ENCODE results near the gene MAPT. TPM values are rescaled to one million over a fixed set of nuclear protein-coding genes. Genes with fewer than 3 reads are reported as not detected.

The MAPT gene
- total RNA-seq, 1 experiment from 2014 or later, result 37.5 TPM

DNA sequence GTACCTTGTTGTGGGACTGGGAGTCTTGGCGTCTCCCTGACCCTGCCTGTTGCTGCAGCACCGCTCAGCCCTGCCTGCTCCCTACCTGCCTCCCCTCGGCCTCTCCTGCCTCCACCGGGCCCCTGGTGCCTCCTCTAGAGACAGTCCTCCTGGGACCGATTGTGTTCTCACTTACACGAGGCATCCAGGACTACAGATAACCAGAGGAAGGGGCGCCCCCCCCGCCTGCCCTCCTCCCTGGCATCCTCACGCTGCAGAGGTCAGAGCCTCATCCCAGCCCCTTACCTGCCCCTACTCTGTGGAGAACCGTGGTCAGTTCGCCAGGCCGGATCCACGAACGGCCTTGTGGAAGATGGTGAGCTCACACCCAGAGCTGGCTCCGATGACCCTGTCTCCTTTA is 24.8 kb downstream of the MAPT start:
- Histone ChIP-seq H3K4me3 (replicated peaks in 1 of 2; ENCODE audit: low read depth in 1 of 2, low read length in 2 of 2) (no peak overlapping the region), H3K27me3 (ENCODE audit: insufficient read depth, low read length) (no peaks in the 10 kb centered on the region), H3K27ac (ENCODE audit: low read depth, low read length) (no peak overlapping the region), H3K79me2 (ENCODE audit: insufficient read depth, low read length) (no peaks in the 10 kb centered on the region), H3K4me1 (ENCODE audit: control insufficient read depth in 1 of 2, insufficient read depth in 2 of 2, low read length in 2 of 2) (no peaks in the 10 kb centered on the region), H2AFZ (ENCODE audit: low read depth, low read length, poor library complexity, severe bottlenecking) (no peak overlapping the region), H4K20me1 (ENCODE audit: insufficient read depth) (no peaks in the 10 kb centered on the region), H3K36me3 (ENCODE audit: control insufficient read depth in 1 of 2, insufficient read depth in 2 of 2, low read length in 2 of 2) (no peaks in the 10 kb centered on the region), H3K9ac (ENCODE audit: low read length) (no peak overlapping the region), H3K9me2 (ENCODE audit: insufficient read depth) (no peaks in the 10 kb centered on the region), H3K9me3 (ENCODE audit: control insufficient read depth in 1 of 2, insufficient read depth in 1 of 2, low read depth in 1 of 2, low read length in 2 of 2) (no peaks in the 10 kb centered on the region), H3K4me2 (ENCODE audit: low read length) (no peak overlapping the region)
- ATAC-seq, result no peak
- RAD21 ChIA-PET (ENCODE audit: low non-redundant PET in 1 of 2, low total read pairs in 2 of 2, uncharacterized antibody in 2 of 2, unreplicated experiment in 2 of 2), result no interaction called here
- CTCF ChIA-PET, result no interaction called here
- BruUV-seq (replicated peaks), result no TSS peak
- DNase-seq (ENCODE audit: low read depth, low spot score), result no peak
- intact Hi-C loops (cut with micrococcal nuclease), result no loop called here
- TF ChIP-seq ZNF274 (IDR thresholded peaks at IDR 0.05; ENCODE audit: low read depth, low read length), result no peak
- no peak for TF ChIP-seq CBX3 (IDR thresholded peaks at IDR 0.05; ENCODE audit: low read depth)
- no peak for TF ChIP-seq EZH2 (IDR thresholded peaks at IDR 0.05)
- no peak for TF ChIP-seq EGR1 (IDR thresholded peaks at IDR 0.05; ENCODE audit: low read depth)
- TF ChIP-seq, protein P1, sequence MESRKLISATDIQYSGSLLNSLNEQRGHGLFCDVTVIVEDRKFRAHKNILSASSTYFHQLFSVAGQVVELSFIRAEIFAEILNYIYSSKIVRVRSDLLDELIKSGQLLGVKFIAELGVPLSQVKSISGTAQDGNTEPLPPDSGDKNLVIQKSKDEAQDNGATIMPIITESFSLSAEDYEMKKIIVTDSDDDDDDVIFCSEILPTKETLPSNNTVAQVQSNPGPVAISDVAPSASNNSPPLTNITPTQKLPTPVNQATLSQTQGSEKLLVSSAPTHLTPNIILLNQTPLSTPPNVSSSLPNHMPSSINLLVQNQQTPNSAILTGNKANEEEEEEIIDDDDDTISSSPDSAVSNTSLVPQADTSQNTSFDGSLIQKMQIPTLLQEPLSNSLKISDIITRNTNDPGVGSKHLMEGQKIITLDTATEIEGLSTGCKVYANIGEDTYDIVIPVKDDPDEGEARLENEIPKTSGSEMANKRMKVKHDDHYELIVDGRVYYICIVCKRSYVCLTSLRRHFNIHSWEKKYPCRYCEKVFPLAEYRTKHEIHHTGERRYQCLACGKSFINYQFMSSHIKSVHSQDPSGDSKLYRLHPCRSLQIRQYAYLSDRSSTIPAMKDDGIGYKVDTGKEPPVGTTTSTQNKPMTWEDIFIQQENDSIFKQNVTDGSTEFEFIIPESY (IDR thresholded peaks at IDR 0.05; ENCODE audit: extremely low read depth, insufficient replicate concordance, low read length), result no peak
- TF ChIP-seq FOSL1 (IDR thresholded peaks at IDR 0.05; ENCODE audit: low read depth), result no peak
- TF ChIP-seq YY1 (IDR thresholded peaks at IDR 0.05; ENCODE audit: extremely low read depth, insufficient replicate concordance, low read depth, low read length), result no peak
- no peak for TF ChIP-seq TCF7L2 (IDR thresholded peaks at IDR 0.05; ENCODE audit: borderline replicate concordance, extremely low read depth, insufficient read depth, insufficient read length)
- TF ChIP-seq ZFX (IDR thresholded peaks at IDR 0.05), result no peak
- no peak for TF ChIP-seq RAD21 (IDR thresholded peaks at IDR 0.05; ENCODE audit: low read depth)
- TF ChIP-seq ELF1 (IDR thresholded peaks at IDR 0.05; ENCODE audit: borderline replicate concordance, low read depth), result no peak
- no peak for TF ChIP-seq SIN3A (IDR thresholded peaks at IDR 0.05; ENCODE audit: low read depth)
- TF ChIP-seq, protein P2, sequence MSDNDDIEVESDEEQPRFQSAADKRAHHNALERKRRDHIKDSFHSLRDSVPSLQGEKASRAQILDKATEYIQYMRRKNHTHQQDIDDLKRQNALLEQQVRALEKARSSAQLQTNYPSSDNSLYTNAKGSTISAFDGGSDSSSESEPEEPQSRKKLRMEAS (IDR thresholded peaks at IDR 0.05), result no peak
- POLR2A ChIA-PET, result no interaction called here

Data from HCT116 (cell line).